ENCODE results near the gene REXO5. TPM values are rescaled to one million over a fixed set of nuclear protein-coding genes. Genes with fewer than 3 reads are reported as not detected.

The REXO5 gene
- total and polyA plus RNA-seq, 2 of the 13 experiments (the other 11 are each of a cell fraction or from before 2014, with no cell fraction given) = 5.9 to 13.1 TPM

GRCh38 chr16:20878682-20879147 is 72.4 kb downstream of the REXO5 start (continued):
- TF ChIP-seq, protein P1, sequence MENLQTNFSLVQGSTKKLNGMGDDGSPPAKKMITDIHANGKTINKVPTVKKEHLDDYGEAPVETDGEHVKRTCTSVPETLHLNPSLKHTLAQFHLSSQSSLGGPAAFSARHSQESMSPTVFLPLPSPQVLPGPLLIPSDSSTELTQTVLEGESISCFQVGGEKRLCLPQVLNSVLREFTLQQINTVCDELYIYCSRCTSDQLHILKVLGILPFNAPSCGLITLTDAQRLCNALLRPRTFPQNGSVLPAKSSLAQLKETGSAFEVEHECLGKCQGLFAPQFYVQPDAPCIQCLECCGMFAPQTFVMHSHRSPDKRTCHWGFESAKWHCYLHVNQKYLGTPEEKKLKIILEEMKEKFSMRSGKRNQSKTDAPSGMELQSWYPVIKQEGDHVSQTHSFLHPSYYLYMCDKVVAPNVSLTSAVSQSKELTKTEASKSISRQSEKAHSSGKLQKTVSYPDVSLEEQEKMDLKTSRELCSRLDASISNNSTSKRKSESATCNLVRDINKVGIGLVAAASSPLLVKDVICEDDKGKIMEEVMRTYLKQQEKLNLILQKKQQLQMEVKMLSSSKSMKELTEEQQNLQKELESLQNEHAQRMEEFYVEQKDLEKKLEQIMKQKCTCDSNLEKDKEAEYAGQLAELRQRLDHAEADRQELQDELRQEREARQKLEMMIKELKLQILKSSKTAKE (CRISPR knock-in tag; IDR thresholded peaks at IDR 0.05; ENCODE audit: borderline replicate concordance) = no peak
- TF ChIP-seq TBL1XR1 (IDR thresholded peaks at IDR 0.05; ENCODE audit: borderline replicate concordance, low read length, partially characterized antibody) (no peak), HDAC6 (IDR thresholded peaks at IDR 0.05; ENCODE audit: low read depth, low read length) (no peak), IRF2 (CRISPR knock-in tag; IDR thresholded peaks at IDR 0.05) (no peak), MEIS2 (CRISPR knock-in tag; IDR thresholded peaks at IDR 0.05) (no peak), FOXP4 (CRISPR knock-in tag; IDR thresholded peaks at IDR 0.05) (peak; percentile 37; the same call in 1 of the 2 replicates), TCF7 (IDR thresholded peaks at IDR 0.05; ENCODE audit: low read depth) (no peak), CBX2 (IDR thresholded peaks at IDR 0.05; ENCODE audit: low read depth, low read length) (no peak), CBX2 (CRISPR knock-in tag; IDR thresholded peaks at IDR 0.05; ENCODE audit: low read depth) (no peak), TEAD2 (CRISPR knock-in tag; IDR thresholded peaks at IDR 0.05) (no peak), BCL6 (CRISPR knock-in tag; IDR thresholded peaks at IDR 0.05) (peak; percentile 36; the same call in 1 of the 2 replicates), NCOA2 (CRISPR knock-in tag; IDR thresholded peaks at IDR 0.05) (peak; percentile 19; the same call in 1 of the 2 replicates), SRF (IDR thresholded peaks at IDR 0.05; ENCODE audit: low read depth, low read length) (no peak), EEA1 (CRISPR knock-in tag; IDR thresholded peaks at IDR 0.05; ENCODE audit: borderline replicate concordance) (no peak), NR2F6 (IDR thresholded peaks at IDR 0.05) (peak; percentile 47; the same call in 1 of the 2 replicates), NR2F6 (CRISPR knock-in tag; IDR thresholded peaks at IDR 0.05) (peak; percentile 52; the same call in 1 of the 2 replicates), POLR2A (IDR thresholded peaks at IDR 0.05; ENCODE audit: insufficient read depth in 1 of 2, low read depth in 2 of 2, low read length in 2 of 2) (no peak), ARNT2 (CRISPR knock-in tag; IDR thresholded peaks at IDR 0.05; ENCODE audit: low read depth) (no peak), CBX5 (CRISPR knock-in tag; IDR thresholded peaks at IDR 0.05; ENCODE audit: borderline replicate concordance) (no peak), ETV6 (CRISPR knock-in tag; conservative IDR thresholded peaks at IDR 0.05) (no peak), PLRG1 (conservative IDR thresholded peaks at IDR 0.05) (no peak)
- TF ChIP-seq, protein P2, sequence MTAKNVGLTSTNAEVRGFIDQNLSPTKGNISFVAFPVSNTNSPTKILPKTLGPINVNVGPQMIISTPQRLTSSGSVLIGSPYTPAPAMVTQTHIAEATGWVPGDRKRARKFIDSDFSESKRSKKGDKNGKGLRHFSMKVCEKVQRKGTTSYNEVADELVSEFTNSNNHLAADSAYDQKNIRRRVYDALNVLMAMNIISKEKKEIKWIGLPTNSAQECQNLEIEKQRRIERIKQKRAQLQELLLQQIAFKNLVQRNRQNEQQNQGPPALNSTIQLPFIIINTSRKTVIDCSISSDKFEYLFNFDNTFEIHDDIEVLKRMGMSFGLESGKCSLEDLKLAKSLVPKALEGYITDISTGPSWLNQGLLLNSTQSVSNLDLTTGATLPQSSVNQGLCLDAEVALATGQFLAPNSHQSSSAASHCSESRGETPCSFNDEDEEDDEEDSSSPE (CRISPR knock-in tag; IDR thresholded peaks at IDR 0.05) = peak; percentile 11; the same call in 1 of the 2 replicates
- TF ChIP-seq, protein P3, sequence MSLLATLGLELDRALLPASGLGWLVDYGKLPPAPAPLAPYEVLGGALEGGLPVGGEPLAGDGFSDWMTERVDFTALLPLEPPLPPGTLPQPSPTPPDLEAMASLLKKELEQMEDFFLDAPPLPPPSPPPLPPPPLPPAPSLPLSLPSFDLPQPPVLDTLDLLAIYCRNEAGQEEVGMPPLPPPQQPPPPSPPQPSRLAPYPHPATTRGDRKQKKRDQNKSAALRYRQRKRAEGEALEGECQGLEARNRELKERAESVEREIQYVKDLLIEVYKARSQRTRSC (CRISPR knock-in tag; IDR thresholded peaks at IDR 0.05; ENCODE audit: low read depth) = no peak
- TF ChIP-seq, protein P4, sequence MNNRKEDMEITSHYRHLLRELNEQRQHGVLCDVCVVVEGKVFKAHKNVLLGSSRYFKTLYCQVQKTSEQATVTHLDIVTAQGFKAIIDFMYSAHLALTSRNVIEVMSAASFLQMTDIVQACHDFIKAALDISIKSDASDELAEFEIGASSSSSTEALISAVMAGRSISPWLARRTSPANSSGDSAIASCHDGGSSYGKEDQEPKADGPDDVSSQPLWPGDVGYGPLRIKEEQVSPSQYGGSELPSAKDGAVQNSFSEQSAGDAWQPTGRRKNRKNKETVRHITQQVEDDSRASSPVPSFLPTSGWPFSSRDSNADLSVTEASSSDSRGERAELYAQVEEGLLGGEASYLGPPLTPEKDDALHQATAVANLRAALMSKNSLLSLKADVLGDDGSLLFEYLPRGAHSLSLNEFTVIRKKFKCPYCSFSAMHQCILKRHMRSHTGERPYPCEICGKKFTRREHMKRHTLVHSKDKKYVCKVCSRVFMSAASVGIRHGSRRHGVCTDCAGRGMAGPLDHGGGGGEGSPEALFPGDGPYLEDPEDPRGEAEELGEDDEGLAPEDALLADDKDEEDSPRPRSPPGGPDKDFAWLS (CRISPR knock-in tag; IDR thresholded peaks at IDR 0.05; ENCODE audit: borderline replicate concordance) = no peak

Data from HepG2 (cell line).